Right atrium auricular region (tissue), 2 donors: ENCODE measurements around the gene SELENOS. TPM values are rescaled to one million over a fixed set of nuclear protein-coding genes. Genes with fewer than 3 reads are reported as not detected.

Source experiments
- DNase-seq: peaks from one replicate; pipeline ENCODE4 v3.0.0-alpha.2; 2019; ENCODE audit warnings: low spot score
- H3K27ac ChIP-seq, 2 donors: fragments of 200-600 bp; sonication (generic); 1 replicate in 1 of 2; 2 replicates in 1 of 2; pipeline ENCODE4 v1.5.1; 2016 to 2019
- H3K27me3 ChIP-seq, 2 donors: fragments of 200-600 bp; sonication (generic); one replicate each; pipeline versions ENCODE4 v1.5.1 to v1.6.0; 2017 to 2019
- H3K36me3 ChIP-seq: fragments of 200-600 bp; sonication (generic); one replicate; pipeline ENCODE4 v1.5.1; 2016
- H3K4me1 ChIP-seq, 2 donors: fragments of 200-600 bp; sonication (generic); one replicate each; pipeline versions ENCODE4 v1.5.1 to v1.6.0; 2017 to 2019
- H3K4me3 ChIP-seq, 2 donors: fragments of 200-600 bp; sonication (generic); 1 replicate in 1 of 2; 2 replicates in 1 of 2; pipeline ENCODE4 v1.5.1; 2017 to 2019; ENCODE audit warnings: mild to moderate bottlenecking in 1 of 2, moderate library complexity in 1 of 2
- H3K9me3 ChIP-seq, 2 donors: fragments of 200-600 bp; sonication (generic); one replicate each; pipeline ENCODE4 v1.5.1; 2019
- total RNA-seq, 2 donors: library from RNA; depleted of rRNA; stranded (reverse); fragments of >200 nt; gene quantifications; one replicate each; pipeline ENCODE4 v1.1.0, GENCODE V29; 2016
- TF ChIP-seq, protein P1 (sequence below), 2 donors: fragments of 200-600 bp; sonication (generic); IDR thresholded peaks; one replicate each; pipeline ENCODE4 v1.5.1; 2019; ENCODE audit warnings: antibody characterized with exemption in 2 of 2

The SELENOS gene
- total RNA-seq, 2 donors from 2014 or later, result 52.4 to 60.6 TPM

DNA sequence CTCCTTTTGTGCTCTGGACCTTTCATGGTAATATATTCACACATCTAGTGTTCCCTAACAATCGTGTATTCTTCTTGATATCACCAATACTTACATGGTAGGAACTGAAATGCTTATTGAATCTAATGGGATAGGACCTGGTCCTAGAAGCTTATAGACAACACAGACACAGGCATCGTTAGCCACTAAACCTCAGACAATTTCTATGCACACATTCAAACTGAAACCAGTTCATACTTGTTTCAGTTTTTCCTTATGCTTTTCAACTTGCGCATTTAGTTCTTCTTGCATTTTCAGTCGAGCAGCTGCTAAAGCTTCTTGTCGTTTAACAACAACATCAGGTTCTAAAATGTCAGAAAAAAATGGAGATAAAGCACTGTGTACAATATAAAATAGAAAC lies 2.3 kb downstream of the SELENOS start:
- Histone ChIP-seq H3K9me3 (no peaks in the 10 kb centered on the region), H3K4me3 (no peak overlapping the region), H3K27ac (no peak overlapping the region), H3K36me3 (peaks cover 60% of the 10 kb centered on the region), H3K4me1 (peaks cover 0 to 25% of the 10 kb centered on the region in 2 donors), H3K27me3 (no peaks in the 10 kb centered on the region)
- DNase-seq, result no peak
- TF ChIP-seq, protein P1, sequence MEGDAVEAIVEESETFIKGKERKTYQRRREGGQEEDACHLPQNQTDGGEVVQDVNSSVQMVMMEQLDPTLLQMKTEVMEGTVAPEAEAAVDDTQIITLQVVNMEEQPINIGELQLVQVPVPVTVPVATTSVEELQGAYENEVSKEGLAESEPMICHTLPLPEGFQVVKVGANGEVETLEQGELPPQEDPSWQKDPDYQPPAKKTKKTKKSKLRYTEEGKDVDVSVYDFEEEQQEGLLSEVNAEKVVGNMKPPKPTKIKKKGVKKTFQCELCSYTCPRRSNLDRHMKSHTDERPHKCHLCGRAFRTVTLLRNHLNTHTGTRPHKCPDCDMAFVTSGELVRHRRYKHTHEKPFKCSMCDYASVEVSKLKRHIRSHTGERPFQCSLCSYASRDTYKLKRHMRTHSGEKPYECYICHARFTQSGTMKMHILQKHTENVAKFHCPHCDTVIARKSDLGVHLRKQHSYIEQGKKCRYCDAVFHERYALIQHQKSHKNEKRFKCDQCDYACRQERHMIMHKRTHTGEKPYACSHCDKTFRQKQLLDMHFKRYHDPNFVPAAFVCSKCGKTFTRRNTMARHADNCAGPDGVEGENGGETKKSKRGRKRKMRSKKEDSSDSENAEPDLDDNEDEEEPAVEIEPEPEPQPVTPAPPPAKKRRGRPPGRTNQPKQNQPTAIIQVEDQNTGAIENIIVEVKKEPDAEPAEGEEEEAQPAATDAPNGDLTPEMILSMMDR (IDR thresholded peaks at IDR 0.05), result no peak

GRCh38 chr15:101273534-101273933 lies 3.8 kb downstream of the SELENOS start:
- Histone ChIP-seq H3K4me3 (no peak overlapping the region), H3K36me3 (peaks cover 60% of the 10 kb centered on the region), H3K4me1 (peaks cover 0 to 30% of the 10 kb centered on the region in 2 donors), H3K9me3 (no peaks in the 10 kb centered on the region), H3K27ac (no peak overlapping the region), H3K27me3 (no peaks in the 10 kb centered on the region)
- no peak for DNase-seq
- TF ChIP-seq, protein P1 (IDR thresholded peaks at IDR 0.05), result no peak

DNA sequence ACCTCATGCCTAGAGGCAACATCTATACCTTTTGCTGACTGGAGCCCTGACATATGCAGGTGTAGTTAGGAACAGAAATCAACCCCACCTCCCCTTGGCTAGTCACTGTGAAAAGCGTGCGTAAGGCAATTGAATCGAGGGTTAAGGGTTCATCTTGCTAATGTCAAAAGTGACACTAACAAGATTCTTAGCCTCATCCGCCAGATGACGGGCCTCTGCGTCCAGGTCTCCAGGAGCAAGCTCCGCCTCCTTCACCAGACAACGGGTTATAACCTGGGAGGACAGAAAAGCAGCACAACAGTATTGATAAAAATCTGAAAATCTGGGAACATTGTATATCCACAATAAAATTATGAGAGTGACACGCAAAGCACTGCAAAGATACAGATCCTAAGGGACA lies 4.7 kb downstream of the SELENOS start:
- Histone ChIP-seq H3K27ac (no peak overlapping the region), H3K4me3 (no peak overlapping the region), H3K27me3 (no peaks in the 10 kb centered on the region), H3K36me3 (peaks cover 60% of the 10 kb centered on the region), H3K9me3 (no peaks in the 10 kb centered on the region), H3K4me1 (peaks cover 0 to 26% of the 10 kb centered on the region in 2 donors)
- TF ChIP-seq, protein P1 (IDR thresholded peaks at IDR 0.05), result no peak
- DNase-seq, result no peak

GRCh38 chr15:101269479-101270223 lies 7.6 kb downstream of the SELENOS start:
- Histone ChIP-seq H3K4me3 (no peak overlapping the region), H3K9me3 (no peaks in the 10 kb centered on the region), H3K27ac (peak overlapping the region; percentile 66 to 72), H3K4me1 (peaks cover 0 to 35% of the 10 kb centered on the region in 2 donors), H3K36me3 (peaks cover 49% of the 10 kb centered on the region), H3K27me3 (no peaks in the 10 kb centered on the region)
- peak; percentile 79 for DNase-seq
- TF ChIP-seq, protein P1 (IDR thresholded peaks at IDR 0.05), result peak; percentile 37 to 61

DNA sequence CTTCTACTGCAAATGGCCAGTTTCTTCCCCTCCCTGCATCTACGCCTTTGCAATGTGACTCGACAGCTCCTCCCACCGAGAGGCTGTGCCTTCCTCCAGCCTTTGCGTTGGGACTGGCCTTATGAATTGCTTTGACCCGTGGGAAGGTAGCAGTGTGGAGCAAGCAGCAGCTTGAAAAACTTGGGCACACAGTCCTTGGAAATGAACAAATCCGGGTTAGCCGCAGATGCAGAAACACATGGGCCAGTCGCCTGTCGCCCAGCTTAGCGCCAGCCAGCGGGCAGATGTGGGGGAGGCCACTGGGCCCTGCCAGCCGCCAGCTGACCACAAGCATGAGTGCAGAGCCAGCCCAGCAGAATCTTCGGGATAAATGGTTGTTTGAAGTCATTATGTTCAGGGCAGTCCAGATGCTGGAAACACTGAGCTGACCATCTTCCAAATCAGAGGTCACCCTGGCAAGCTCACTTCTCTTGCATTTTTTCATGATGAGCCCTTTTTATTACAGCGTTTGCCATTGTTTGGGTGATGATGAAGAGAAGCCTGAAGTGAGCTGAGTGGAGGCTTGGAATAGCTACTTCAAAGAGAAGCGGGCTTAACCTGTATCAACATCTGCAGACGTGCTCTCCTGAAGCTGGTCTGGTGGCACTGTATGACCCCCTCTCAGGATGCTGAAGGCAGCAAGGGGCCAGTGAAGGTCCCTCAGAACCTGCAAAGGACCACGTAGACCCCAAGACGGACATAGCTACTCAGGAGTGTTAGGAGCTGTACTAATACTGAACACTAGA lies 9.8 kb downstream of the SELENOS start:
- H3K27ac ChIP-seq, result peak overlapping the region; percentile 72 to 75
- H3K4me3 ChIP-seq, result no peak overlapping the region
- TF ChIP-seq, protein P1 (IDR thresholded peaks at IDR 0.05), result no peak
- no peaks in the 10 kb centered on the region for H3K9me3 ChIP-seq
- peaks cover 0 to 28% of the 10 kb centered on the region in 2 donors for H3K4me1 ChIP-seq
- peak; percentile 83 for DNase-seq
- H3K36me3 ChIP-seq, result peaks cover 27% of the 10 kb centered on the region
- no peaks in the 10 kb centered on the region for H3K27me3 ChIP-seq
